ENCODE measurements around the gene NPIPA3. TPM values are rescaled to one million over a fixed set of nuclear protein-coding genes. Genes with fewer than 3 reads are reported as not detected.
"Not testable (repeated sequence)": the region's sequence is repeated elsewhere in the genome, so short reads cannot be mapped to it uniquely, and the experiment has no call there.

NPIPA3 gene
- 0.70 and 1.1 TPM in 2 replicates for total RNA-seq (2014; rRNA removed; shearing (Covaris generic))

DNA sequence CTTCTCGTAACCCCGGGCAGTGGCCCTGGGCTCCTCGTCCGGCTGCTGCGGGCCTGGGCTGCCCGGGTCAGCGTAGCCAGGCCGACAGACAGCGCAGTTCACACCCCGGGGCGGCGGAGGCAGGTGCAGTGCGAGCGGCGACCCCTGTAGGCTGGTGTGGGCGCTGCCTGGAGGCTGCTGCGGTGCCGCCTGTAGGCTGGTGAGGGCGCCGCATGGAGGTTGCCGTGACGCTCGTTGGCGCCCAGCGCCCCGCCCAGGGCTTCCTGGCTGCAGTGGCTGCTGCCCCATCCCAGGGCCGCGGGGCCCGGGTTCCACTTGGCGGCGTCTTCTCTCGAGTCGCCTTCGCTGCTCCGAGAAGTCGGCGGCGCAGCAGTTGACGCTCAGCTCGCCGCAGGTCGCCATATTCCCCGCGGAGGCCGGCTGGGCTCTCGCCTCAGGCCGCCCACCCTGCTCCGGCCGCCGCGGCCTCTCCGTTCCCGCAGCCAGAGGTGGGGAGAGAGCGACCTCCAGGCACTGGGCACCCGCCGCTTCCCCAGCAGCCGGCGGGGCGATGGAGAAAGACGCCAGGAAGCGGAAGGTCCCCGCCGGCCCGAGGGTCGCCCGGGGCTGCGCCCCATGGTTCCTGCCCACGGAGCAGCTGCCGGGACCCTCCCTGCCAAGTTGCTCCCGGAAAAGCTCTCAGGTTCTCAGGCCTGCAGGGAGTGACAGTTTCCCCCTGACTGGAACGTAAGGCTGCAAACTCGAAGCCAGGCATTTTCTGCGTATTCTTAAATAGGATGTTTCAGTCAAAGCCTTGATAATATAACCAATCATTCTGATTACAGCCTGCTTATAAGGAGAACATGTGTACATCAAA, at the start of gene NPIPA3:
TSS of gene NPIPA3 (plus strand) at position 256 of the 856 bp plus-strand sequence. CDS start 5,533 bp downstream, outside the sequence.
- DNase-seq; H3K4me3 ChIP-seq (ENCODE audit: insufficient read depth, low read depth, low read length); H3K36me3 ChIP-seq (replicated peaks; ENCODE audit: control insufficient read depth, insufficient read depth, low read length); H3K27me3 ChIP-seq (ENCODE audit: control insufficient read depth, insufficient read depth, low read length): not testable (repeated sequence)

GRCh38 chr16:14658063-14658462, 45.1 kb upstream of the NPIPA3 start:
- no peak for DNase-seq
- Histone ChIP-seq H3K27me3 (ENCODE audit: control insufficient read depth, insufficient read depth, low read length) (no peaks in the 10 kb centered on the region), H3K4me3 (ENCODE audit: insufficient read depth, low read depth, low read length) (no peak overlapping the region), H3K36me3 (replicated peaks; ENCODE audit: control insufficient read depth, insufficient read depth, low read length) (peaks cover 25% of the 10 kb centered on the region)

DNA sequence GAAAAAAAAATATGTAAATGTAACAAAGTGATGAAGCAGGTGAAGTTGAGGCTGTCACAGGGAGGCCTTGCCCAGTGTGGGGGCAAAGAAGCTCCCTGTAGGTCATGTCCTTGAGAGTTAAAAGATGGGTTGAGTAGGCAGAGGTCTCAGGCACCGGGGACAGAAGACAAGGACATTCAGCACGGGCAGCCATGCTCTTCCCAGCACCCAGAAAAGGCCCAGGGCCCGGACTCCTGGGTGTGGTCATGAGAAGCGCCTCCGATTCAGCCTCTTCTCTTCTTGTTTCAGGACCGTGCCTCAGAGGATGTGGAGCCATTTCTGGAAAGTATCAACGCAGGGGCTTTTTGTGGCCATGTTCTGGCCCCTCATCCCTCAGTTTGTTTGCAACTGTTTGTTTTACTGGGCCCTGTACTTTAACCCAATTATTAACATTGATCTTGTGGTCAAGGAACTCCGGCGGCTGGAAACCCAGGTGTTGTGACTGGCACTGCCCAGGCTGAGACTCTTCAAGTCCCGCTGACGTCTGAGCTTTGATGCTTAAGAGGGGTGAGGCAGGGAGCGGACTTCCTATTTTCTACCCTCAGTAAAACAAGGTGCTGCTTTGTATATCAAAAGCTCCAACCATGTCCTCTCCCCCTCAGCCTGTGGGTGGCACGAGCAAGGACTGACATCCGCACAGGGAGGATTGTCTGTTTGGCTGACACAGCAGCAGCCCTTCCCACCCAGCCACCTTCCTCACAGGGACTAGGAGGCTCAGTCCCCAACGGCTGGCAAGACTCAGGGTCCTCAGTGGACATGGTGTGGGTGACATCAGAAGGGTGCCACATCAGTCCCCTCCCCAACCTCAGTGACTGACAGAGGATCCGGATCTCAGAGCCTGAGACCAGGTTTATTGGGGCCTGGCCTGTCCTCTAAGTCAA, 35.6 kb upstream of the NPIPA3 start:
- H3K4me3 ChIP-seq (ENCODE audit: insufficient read depth, low read depth, low read length), result no peak overlapping the region
- peaks cover 14% of the 10 kb centered on the region for H3K36me3 ChIP-seq (replicated peaks; ENCODE audit: control insufficient read depth, insufficient read depth, low read length)
- DNase-seq, result no peak
- H3K27me3 ChIP-seq (ENCODE audit: control insufficient read depth, insufficient read depth, low read length), result no peaks in the 10 kb centered on the region

DNA sequence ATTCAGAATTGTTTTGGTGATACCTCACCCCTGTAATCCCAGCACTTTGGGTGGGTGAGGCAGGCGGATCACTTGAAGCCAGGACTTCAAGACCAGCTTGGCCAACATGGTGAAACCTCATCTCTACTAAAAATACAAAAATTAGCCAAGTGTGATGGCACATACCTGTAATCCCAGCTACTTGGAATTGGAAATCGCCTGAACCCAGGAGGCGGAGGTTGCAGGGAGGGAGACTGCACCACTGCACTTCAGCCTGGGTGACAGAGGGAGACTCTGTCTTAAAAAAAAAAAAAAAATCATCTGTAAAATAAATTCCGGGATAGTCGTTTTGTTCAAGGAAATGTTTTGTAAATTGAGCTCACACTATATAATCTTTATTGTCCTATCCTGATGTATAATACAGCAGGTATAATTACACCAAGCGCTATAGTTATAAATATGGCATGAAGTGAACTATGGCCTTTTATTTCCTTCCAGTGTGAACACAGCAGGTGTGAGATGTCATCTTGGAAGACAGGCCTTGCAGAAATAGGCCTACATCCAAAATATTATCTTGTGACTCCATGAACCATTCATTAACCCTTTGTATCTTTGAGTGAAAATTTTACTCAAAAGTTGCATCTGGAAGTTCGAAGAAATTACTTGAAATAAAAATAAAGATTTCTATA, 34.5 kb upstream of the NPIPA3 start:
- no peak for DNase-seq
- Histone ChIP-seq H3K36me3 (replicated peaks; ENCODE audit: control insufficient read depth, insufficient read depth, low read length) (peaks cover 12% of the 10 kb centered on the region), H3K27me3 (ENCODE audit: control insufficient read depth, insufficient read depth, low read length) (no peaks in the 10 kb centered on the region), H3K4me3 (ENCODE audit: insufficient read depth, low read depth, low read length) (no peak overlapping the region)

- no peaks in the 10 kb centered on the region for H3K27me3 ChIP-seq (ENCODE audit: control insufficient read depth, insufficient read depth, low read length)
- no peak overlapping the region for H3K4me3 ChIP-seq (ENCODE audit: insufficient read depth, low read depth, low read length)
- peaks cover 11% of the 10 kb centered on the region for H3K36me3 ChIP-seq (replicated peaks; ENCODE audit: control insufficient read depth, insufficient read depth, low read length)
- peak; percentile 27 for DNase-seq
These were observed 33.4 kb upstream of the NPIPA3 start for GRCh38 chr16:14669776-14670175.

GRCh38 chr16:14672403-14672971, 30.7 kb upstream of the NPIPA3 start:
- peaks cover 4% of the 10 kb centered on the region for H3K36me3 ChIP-seq (replicated peaks; ENCODE audit: control insufficient read depth, insufficient read depth, low read length)
- DNase-seq, result no peak
- no peak overlapping the region for H3K4me3 ChIP-seq (ENCODE audit: insufficient read depth, low read depth, low read length)
- H3K27me3 ChIP-seq (ENCODE audit: control insufficient read depth, insufficient read depth, low read length), result no peaks in the 10 kb centered on the region

GRCh38 chr16:14676633-14677032, 26.6 kb upstream of the NPIPA3 start:
- H3K27me3 ChIP-seq (ENCODE audit: control insufficient read depth, insufficient read depth, low read length), result no peaks in the 10 kb centered on the region
- H3K36me3 ChIP-seq (replicated peaks; ENCODE audit: control insufficient read depth, insufficient read depth, low read length), result no peaks in the 10 kb centered on the region
- no peak overlapping the region for H3K4me3 ChIP-seq (ENCODE audit: insufficient read depth, low read depth, low read length)

GRCh38 chr16:14677627-14678026, 25.6 kb upstream of the NPIPA3 start:
- Histone ChIP-seq H3K4me3 (ENCODE audit: insufficient read depth, low read depth, low read length) (no peak overlapping the region), H3K36me3 (replicated peaks; ENCODE audit: control insufficient read depth, insufficient read depth, low read length) (no peaks in the 10 kb centered on the region), H3K27me3 (ENCODE audit: control insufficient read depth, insufficient read depth, low read length) (no peaks in the 10 kb centered on the region)
- no peak for DNase-seq

More at GRCh38 chr16:14676633-14677032, 26.6 kb upstream of the NPIPA3 start:
- no peak for DNase-seq

DNA sequence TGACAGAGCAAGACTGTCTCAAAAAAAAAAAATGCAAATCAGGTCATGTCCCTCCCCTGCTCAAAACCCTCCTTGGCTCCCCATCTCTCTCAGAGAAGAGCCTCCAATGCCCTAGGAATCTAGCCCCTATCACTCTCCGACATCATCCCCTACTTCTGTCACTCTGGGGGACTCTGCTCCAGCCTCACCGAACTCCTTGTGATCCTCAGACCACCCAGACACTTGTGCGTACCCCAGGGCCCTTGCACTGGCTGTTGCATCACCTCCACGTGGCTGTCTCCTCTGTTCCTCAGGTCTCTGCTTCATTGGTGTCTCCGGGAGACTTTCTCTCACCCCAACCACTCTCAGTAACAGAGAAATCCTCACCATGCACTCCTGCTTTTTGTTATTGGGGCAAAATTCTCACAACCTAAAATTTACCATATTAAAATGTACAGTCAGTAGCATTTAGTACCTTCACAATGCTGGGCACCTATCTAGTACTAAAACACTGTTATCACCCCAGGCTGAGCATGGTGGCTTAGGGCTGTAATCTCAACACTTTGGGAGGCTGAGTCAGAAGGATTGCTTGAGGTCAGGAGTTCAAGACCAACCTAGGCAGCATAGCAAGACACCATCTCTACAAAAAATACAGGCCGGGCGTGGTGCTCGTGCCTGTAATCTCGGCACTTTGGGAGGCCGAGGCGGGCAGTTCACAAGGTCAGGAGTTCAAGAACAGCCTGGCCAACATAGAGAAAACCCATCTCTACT, 24.3 kb upstream of the NPIPA3 start:
- Histone ChIP-seq H3K36me3 (replicated peaks; ENCODE audit: control insufficient read depth, insufficient read depth, low read length) (no peaks in the 10 kb centered on the region), H3K4me3 (ENCODE audit: insufficient read depth, low read depth, low read length) (no peak overlapping the region), H3K27me3 (ENCODE audit: control insufficient read depth, insufficient read depth, low read length) (no peaks in the 10 kb centered on the region)
- no peak for DNase-seq

GRCh38 chr16:14680396-14680795, 22.8 kb upstream of the NPIPA3 start:
- DNase-seq; H3K36me3 ChIP-seq (replicated peaks; ENCODE audit: control insufficient read depth, insufficient read depth, low read length); H3K27me3 ChIP-seq (ENCODE audit: control insufficient read depth, insufficient read depth, low read length); H3K4me3 ChIP-seq (ENCODE audit: insufficient read depth, low read depth, low read length): not testable (repeated sequence)

DNA sequence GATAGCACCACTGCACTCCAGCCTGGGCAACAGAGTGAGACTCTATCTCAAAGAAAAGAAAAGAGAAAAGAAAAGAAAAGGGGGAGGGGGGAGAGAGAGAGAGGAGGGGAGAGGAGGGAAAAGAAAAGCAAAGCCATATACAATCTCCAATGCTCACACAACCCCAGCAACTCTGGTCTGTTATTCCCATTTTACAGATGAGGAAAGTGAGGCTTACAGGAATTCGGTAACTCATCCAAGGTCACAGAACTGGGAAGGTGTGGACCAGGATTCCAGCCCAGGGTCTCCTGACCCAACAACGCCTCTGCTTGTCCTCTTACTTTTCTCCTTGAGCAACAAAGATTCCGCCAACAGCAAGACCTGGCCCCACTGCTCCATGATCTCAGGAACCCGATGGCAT, 22.1 kb upstream of the NPIPA3 start:
- DNase-seq, result no peak
- no peaks in the 10 kb centered on the region for H3K36me3 ChIP-seq (replicated peaks; ENCODE audit: control insufficient read depth, insufficient read depth, low read length)
- H3K4me3 ChIP-seq (ENCODE audit: insufficient read depth, low read depth, low read length), result no peak overlapping the region
- no peaks in the 10 kb centered on the region for H3K27me3 ChIP-seq (ENCODE audit: control insufficient read depth, insufficient read depth, low read length)

- Histone ChIP-seq H3K27me3 (ENCODE audit: control insufficient read depth, insufficient read depth, low read length) (no peaks in the 10 kb centered on the region), H3K36me3 (replicated peaks; ENCODE audit: control insufficient read depth, insufficient read depth, low read length) (no peaks in the 10 kb centered on the region), H3K4me3 (ENCODE audit: insufficient read depth, low read depth, low read length) (no peak overlapping the region)
- no peak for DNase-seq
These were observed 21.1 kb upstream of the NPIPA3 start for GRCh38 chr16:14682121-14682520.

DNA sequence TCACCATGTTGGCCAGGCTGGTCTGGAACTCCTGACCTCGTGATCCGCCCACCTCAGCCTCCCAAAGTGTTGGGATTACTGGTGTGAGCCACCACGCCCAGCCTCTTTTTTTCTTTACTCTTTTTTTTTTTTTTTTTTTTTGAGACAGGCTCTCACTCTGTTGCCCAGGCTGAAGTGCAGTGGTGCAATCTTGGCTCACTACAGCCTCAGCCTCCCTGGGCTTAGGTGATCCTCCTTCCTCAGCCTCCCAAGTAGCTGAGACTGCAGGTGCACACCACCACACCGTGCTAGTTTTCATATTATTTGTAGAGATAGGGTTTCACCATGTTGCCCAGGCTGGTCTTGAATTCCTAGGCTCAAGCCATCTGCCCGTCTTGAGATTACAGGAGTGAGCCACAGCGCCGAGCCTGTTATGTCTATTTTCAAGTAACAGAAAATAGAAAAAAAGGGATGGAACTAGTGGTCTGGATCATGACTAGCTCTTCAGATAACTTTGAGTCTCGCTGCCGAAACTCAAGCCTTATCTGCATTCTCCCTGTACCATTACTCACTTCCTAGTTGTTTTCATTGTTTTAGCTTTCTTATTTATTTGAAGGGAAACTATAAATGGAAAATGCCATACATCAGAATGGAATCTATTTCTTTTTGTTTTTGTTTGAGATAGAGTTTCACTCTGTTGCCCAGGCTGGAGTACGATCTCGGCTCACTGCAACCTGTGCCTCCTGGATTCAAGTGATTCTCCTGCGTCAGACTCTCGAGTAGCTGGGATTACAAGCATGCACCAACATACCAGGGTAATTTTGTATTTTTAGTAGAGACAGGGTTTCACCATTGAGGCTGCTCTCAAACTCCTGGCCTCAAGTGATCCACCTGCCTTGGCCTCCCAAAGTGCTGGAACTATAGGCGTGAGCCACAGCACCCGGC, 17.1 kb upstream of the NPIPA3 start:
- H3K4me3 ChIP-seq (ENCODE audit: insufficient read depth, low read depth, low read length); DNase-seq; H3K36me3 ChIP-seq (replicated peaks; ENCODE audit: control insufficient read depth, insufficient read depth, low read length); H3K27me3 ChIP-seq (ENCODE audit: control insufficient read depth, insufficient read depth, low read length): not testable (repeated sequence)

All from H7 (cell line).